Ureter (tissue), 1 donor: ENCODE measurements around the gene PGD. TPM values are rescaled to one million over a fixed set of nuclear protein-coding genes. Genes with fewer than 3 reads are reported as not detected.
"Not testable (repeated sequence)": the region's sequence is repeated elsewhere in the genome, so short reads cannot be mapped to it uniquely, and the experiment has no call there.

Source experiments
- DNase-seq: peaks from one replicate; pipeline ENCODE4 v3.0.0-alpha.2; 2020; ENCODE audit warnings: low spot score
- total RNA-seq: library from RNA; stranded (reverse); gene quantifications from one replicate; pipeline ENCODE4 v1.2.4, GENCODE V29; 2023
- donor health status: DM: yes; HTN: yes; CAD: no.

Gene PGD
- total RNA-seq, 1 donor from 2014 or later, result 85.1 TPM

- no peak for DNase-seq
These were observed 629 bp downstream of the PGD start for GRCh38 chr1:10399444-10399941.

- DNase-seq, result no peak
These were observed 1.1 kb downstream of the PGD start for GRCh38 chr1:10400013-10400412.

- no peak for DNase-seq
These were observed 2.4 kb downstream of the PGD start for GRCh38 chr1:10401281-10401680.

- DNase-seq, result no peak
These were observed 3.9 kb downstream of the PGD start for GRCh38 chr1:10402729-10403274.

DNA sequence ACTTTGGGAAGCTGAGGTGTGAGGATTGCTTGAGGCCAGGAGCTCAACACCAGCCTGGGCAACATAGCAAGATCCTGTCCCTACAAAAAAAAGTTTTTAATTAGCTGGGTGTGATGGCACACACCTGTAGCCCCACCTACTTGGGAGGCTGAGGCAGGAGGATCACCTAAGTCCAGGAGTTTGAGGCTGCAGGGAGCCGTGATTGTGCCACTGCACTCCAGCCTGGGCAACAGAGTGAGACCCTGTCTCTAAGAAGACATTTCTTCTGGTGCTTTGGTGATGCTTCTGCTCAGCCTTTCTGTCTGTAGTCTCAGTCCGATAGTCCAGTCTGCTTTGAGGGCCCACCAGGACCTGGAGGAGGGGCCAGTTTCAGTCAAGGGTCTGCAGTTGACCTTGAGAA is 8.3 kb downstream of the PGD start:
- DNase-seq, result no peak

DNA sequence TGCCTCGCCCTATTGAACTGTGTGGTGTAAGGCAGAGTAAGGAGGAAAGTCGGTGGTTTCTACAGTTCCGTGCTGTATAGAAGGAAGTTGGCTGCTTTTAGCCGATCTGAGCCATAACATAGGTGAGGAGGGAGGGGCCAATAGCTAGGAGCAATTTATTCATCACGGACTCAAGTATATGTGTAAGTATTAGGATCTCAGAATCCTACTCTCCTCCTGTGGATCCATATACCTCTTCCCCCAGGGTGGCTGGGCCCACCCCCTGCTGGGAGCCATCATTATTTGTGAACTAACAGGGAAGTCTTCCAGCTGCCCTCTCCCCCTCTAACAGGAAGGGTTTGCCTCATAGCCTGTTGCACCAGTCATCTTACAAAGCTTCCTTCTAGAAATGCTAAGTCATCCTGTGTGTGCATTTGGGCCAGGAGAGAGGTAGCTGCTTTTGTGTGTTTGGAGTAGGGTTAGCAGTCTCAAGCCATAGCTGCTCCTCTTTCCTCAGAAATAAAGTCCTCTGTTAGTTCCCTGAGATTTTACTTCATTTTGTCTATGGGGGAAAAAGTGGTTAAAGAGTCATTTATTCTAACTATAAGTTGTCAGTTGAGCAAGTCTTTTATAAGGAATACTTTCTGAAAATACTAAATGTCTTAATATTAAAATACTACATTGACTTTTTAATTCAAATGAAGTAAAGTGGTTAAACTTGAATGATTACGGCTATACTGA is 16.5 kb downstream of the PGD start:
- no peak for DNase-seq

DNA sequence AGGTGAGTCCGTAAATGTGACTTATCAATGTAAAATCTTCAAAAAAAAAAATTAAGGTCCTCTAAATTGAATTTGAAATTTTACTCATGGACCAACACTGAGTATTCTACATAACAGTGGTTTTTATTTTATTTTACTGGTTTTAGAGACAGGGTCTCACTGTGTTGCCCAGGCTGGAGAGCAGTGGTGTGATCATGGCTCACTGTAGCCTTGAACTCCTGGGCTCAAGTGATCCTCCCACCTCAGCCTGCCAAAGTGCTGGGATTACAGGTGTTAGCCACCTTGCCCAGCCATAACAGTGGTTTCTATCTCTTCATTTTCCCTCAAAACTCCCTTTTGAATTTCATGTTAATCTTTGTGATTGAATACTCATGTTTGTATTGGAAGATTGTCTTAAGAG is 17.1 kb downstream of the PGD start:
- DNase-seq, result not testable (repeated sequence)

GRCh38 chr1:10418741-10419140 is 19.9 kb downstream of the PGD start:
- DNase-seq, result not testable (repeated sequence)

- DNase-seq, result no peak
These were observed 20.5 kb downstream of the PGD start for GRCh38 chr1:10419351-10419750.

DNA sequence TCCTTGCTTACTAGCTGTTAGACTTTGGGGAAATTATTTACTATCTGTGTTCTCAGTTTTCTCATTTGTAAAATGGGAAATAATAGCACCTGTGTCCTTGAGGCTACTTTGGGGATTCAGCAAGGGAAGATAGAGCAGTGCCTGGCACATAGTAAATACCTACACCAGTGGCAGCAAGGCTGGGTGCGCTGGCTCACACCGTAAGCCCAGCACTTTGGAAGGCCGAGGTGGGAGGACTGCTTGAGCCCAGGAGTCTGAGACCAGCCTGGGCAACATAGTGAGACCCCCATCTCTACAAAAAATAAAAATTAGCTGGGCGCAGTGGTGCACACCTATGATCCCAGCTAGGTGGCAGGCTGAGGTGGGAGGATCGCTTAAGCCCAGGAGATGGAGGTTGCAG is 22.8 kb downstream of the PGD start:
- no peak for DNase-seq

GRCh38 chr1:10424034-10424433 is 25.2 kb downstream of the PGD start:
- peak; percentile 61 for DNase-seq

DNA sequence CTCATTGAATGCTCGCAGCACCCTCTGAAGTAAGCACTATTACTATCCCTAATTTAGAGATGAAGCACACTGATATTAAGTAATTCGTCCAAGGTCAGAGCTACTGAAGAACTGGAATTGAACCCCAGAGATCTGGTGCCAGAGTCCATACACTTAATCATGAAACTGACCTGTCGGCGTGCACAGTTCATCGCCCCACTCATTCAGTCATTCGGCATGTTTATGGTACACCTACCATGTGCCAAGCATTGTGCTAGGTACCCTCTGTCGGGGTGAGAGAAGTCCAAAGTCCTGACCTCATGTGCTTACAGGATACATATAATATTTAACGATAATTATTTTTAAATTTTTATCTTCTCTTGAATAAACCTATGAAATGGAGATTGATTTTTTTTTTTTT is 25.8 kb downstream of the PGD start:
- DNase-seq, result no peak

- DNase-seq, result not testable (repeated sequence)
These were observed 27.1 kb downstream of the PGD start for GRCh38 chr1:10425826-10426534.

DNA sequence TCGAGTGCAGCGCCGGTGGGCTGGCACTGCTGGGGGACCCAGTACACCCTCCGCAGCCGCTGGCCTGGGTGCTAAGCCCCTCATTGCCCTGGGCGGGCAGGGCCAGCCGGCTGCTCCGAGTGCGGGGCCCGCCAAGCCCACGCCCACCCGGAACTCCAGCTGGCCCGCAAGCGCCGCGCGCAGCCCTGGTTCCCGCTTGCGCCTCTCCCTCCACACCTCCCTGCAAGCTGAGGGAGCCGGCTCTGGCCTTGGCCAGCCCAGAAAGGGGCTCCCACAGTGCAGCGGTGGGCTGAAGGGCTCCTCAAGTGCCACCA is 27.6 kb downstream of the PGD start:
- DNase-seq, result not testable (repeated sequence)

- no peak for DNase-seq
These were observed 30.1 kb downstream of the PGD start for GRCh38 chr1:10428984-10429383.

- DNase-seq, result no peak
These were observed 31.0 kb downstream of the PGD start for GRCh38 chr1:10429868-10430215.

GRCh38 chr1:10430216-10431069 is 31.6 kb downstream of the PGD start, which contains the start of gene CENPS:
TSS of gene CENPS (plus strand) at chr1:10430433. CDS start at chr1:10430518, 85 bp downstream.
- peak; percentile 87 for DNase-seq

GRCh38 chr1:10431070-10431730 is 32.3 kb downstream of the PGD start:
- DNase-seq, result no peak

DNA sequence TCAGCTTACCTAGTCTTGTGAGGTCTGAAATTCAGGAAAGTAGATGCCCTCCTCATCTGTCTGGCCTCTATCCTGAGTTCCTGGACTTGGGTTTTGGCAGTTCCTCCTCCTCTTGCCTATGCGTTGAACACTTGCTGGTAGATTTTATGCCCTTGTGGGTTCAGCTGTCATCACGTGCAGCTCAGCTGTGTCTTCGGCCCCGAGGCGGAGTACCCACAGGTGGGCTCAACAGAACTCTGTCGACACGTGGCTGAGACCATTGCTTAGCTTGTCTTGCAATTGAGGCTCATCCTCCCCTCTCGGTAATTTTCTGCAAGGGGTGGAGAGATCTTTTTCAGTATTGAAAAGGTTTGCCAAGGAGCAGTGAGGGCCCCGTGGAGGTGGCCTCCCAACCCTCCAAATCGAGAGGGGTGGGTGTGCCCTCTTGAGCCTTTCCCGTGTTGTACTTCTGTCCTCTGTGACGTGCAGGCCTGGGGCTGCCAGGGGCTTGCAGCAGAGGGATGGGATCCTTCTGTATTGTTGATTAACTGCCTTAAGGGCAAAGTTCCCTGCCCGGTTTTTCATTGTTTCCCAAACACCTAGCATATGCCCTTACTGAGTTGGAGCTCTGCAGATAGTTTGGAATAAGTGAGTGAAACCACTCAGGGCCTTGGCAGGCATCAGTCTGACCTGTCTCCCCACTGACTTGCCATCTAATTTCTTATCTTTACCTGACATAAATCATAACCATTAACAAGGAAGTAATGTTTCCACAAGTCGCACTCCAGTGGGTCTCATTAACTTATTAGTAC is 34.2 kb downstream of the PGD start:
- DNase-seq, result no peak

DNA sequence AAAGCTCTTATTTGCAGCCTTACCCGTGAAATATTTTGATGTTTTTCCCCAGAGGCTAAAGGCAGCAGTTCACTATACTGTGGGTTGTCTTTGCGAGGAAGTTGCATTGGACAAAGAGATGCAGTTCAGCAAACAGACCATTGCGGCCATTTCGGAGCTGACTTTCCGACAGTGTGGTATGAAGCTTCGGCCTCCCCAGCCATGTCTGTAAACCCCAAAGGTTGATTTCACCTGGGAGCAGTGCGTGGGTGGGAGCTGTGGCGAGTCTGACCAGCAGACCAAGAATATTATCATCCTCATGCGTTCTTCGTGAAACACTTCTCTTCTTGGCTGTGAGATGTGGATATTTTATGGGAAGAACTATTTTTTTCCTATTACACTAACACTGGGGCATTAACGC is 34.9 kb downstream of the PGD start:
- no peak for DNase-seq

DNA sequence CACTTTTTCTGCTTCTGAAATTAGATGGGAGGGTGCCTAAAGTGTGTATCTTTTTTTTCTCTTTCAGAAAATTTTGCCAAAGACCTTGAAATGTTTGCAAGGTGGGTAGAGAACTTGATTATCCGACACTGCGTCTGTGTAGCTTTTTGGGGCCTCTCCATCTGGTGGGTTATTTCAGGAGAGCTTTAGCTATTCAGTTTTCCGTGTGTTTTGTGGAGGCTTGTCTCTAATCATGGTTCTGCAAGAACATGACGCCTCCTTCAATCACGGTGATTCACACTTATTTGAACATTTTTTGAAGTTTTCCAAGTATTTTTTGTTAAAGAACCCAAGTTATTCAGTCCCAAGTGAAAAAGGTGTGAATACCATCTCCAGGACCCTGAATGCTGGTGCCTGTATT is 35.7 kb downstream of the PGD start:
- DNase-seq, result no peak
